Panc1 (cell line): Measurements from ENCODE around the gene HABP4. TPM values are rescaled to one million over a fixed set of nuclear protein-coding genes. Genes with fewer than 3 reads are reported as not detected.

Experiments
- ATAC-seq: fragments of 200-7000 bp; cut with Tn5 transposase; 2 replicates; pipeline ENCODE4 v1.9.1; 2020; ENCODE audit warnings: mild to moderate bottlenecking, moderate library complexity
- BruUV-seq: library from RNA; stranded (reverse); fragments of 400-500 nt; replicated peaks from 2 replicates; lab custom pipeline; 2021; lab: Mats Ljungman, UMichigan
- CTCF ChIA-PET: fragments of 300-600 bp; sonication (Branson Sonifier 250); formaldehyde crosslinking; loops from one replicate; lab custom pipeline; 2022; ENCODE audit warnings: antibody characterized with exemption; lab: Charles Lee
- POLR2A ChIA-PET: fragments of 300-600 bp; sonication (Branson Sonifier 250); formaldehyde crosslinking; loops from one replicate; lab custom pipeline; 2022; ENCODE audit warnings: antibody characterized with exemption; lab: Charles Lee
- DNase-seq: peaks from one replicate; pipeline ENCODE4 v3.0.0-alpha.2; 2010; ENCODE audit warnings: low read depth, low spot score
- H3K27ac ChIP-seq: 2 replicates; pipeline ENCODE4 v1.5.1; 2011; ENCODE audit warnings: mild to moderate bottlenecking, low read length, inconsistent platforms
- H3K27me3 ChIP-seq: fragments of 200-500 bp; sonication (Bioruptor generic); 2 replicates; pipeline ENCODE4 v1.6.0; 2014; ENCODE audit warnings: low read length, inconsistent platforms; ENCODE audit not compliant: control insufficient read depth, insufficient read depth
- H3K36me3 ChIP-seq: fragments of 200-500 bp; sonication (Bioruptor generic); 2 replicates; pipeline ENCODE4 v1.5.1; 2014; ENCODE audit warnings: inconsistent platforms, mild to moderate bottlenecking, low read length, moderate library complexity; ENCODE audit not compliant: control insufficient read depth, insufficient read depth
- H3K4me1 ChIP-seq: 2 replicates; pipeline ENCODE4 v1.5.1; 2011; ENCODE audit warnings: inconsistent platforms, mild to moderate bottlenecking, low read length, moderate library complexity; ENCODE audit not compliant: control insufficient read depth, insufficient read depth
- H3K4me3 ChIP-seq, 2 experiments: 2 replicates each; pipeline ENCODE4 v1.5.1; 2011 to 2012; ENCODE audit warnings: low read depth in 2 of 2, low read length in 2 of 2, mild to moderate bottlenecking in 2 of 2, inconsistent platforms in 1 of 2, moderate library complexity in 1 of 2
- H3K9me3 ChIP-seq: fragments of 200-500 bp; sonication (Bioruptor generic); 2 replicates; pipeline ENCODE4 v1.5.1; 2014; ENCODE audit warnings: low read depth, mild to moderate bottlenecking, inconsistent platforms, low read length, moderate library complexity; ENCODE audit not compliant: control insufficient read depth, insufficient read depth
- CTCF ChIP-seq: fragments of 450-650 bp; IDR thresholded peaks from 2 replicates; pipeline ENCODE4 v1.5.1; 2017; ENCODE audit warnings: mild to moderate bottlenecking
- POLR2AphosphoS5 ChIP-seq: IDR thresholded peaks from 2 replicates; pipeline ENCODE4 v1.6.1; 2012; ENCODE audit warnings: mild to moderate bottlenecking, low read depth, low read length, moderate library complexity
- REST ChIP-seq, 2 experiments: IDR thresholded peaks; 2 replicates each; pipeline ENCODE4 v1.6.1; 2011 to 2012; ENCODE audit warnings: low read depth in 2 of 2, control low read depth in 1 of 2, low read length in 1 of 2, mild to moderate bottlenecking in 1 of 2, moderate library complexity in 1 of 2; ENCODE audit not compliant: insufficient read depth in 1 of 2
- SIN3A ChIP-seq: IDR thresholded peaks from 2 replicates; pipeline ENCODE4 v1.6.1; 2012; ENCODE audit warnings: low read depth, mild to moderate bottlenecking, low read length, moderate library complexity, borderline replicate concordance; ENCODE audit not compliant: insufficient read depth
- TCF7L2 ChIP-seq: IDR thresholded peaks from 2 replicates; pipeline ENCODE4 v1.6.1; 2011; ENCODE audit warnings: mild to moderate bottlenecking, low read depth, low read length, inconsistent platforms
- in situ Hi-C: cut with HindIII; loops from 2 replicates; pipeline ENCODE4 v1.10.0; 2016; ENCODE audit warnings: low sequenced_read_pairs, low pct_unique_long_range_greater_than_20kb
- intact Hi-C: fragments of 100-400 bp; cut with micrococcal nuclease; formaldehyde crosslinking; loops from one replicate; pipeline ENCODE4 v1.10.0; 2022; ENCODE audit not compliant: unreplicated experiment
- total RNA-seq: library from RNA; stranded (reverse); gene quantifications from one replicate; pipeline ENCODE4 v1.2.1, GENCODE V29; 2021; ENCODE audit not compliant: unreplicated experiment

Gene HABP4
- total RNA-seq, 1 experiment from 2014 or later = 32.3 TPM

GRCh38 chr9:96524764-96525163 is 74.8 kb downstream of the HABP4 start:
- POLR2A ChIA-PET = no interaction called here
- intact Hi-C loops (no loop called here), in situ Hi-C loops (no loop called here)
- CTCF ChIA-PET = no interaction called here
- no peaks in the 10 kb centered on the region for H3K36me3 ChIP-seq
- ATAC-seq (no peak), DNase-seq (no peak)
- no peak overlapping the region for H3K4me3 ChIP-seq
- TF ChIP-seq TCF7L2 (no peak), REST (IDR thresholded peaks at IDR 0.05; ENCODE audit: insufficient read depth in 1 of 2, low read depth in 2 of 2, low read length in 1 of 2) (no peak), SIN3A (no peak), CTCF (no peak), POLR2AphosphoS5 (no peak)
- no peaks in the 10 kb centered on the region for H3K4me1 ChIP-seq
- no TSS peak for BruUV-seq
- no peaks in the 10 kb centered on the region for H3K27me3 ChIP-seq
- H3K9me3 ChIP-seq = no peaks in the 10 kb centered on the region
- H3K27ac ChIP-seq = no peak overlapping the region

- CTCF ChIA-PET = no interaction called here
- no peak for ATAC-seq
- intact Hi-C loops = no loop called here
- no TSS peak for BruUV-seq
- H3K36me3 ChIP-seq = no peaks in the 10 kb centered on the region; the same call in 1 of the 2 replicates
- H3K27me3 ChIP-seq = no peaks in the 10 kb centered on the region
- DNase-seq = no peak
- H3K27ac ChIP-seq = no peak overlapping the region
- TF ChIP-seq TCF7L2 = no peak
- TF ChIP-seq CTCF = no peak
- TF ChIP-seq REST (IDR thresholded peaks at IDR 0.05; ENCODE audit: insufficient read depth in 1 of 2, low read depth in 2 of 2, low read length in 1 of 2) = no peak
- in situ Hi-C loops = no loop called here
- H3K4me3 ChIP-seq = no peak overlapping the region
- POLR2A ChIA-PET = no interaction called here
- no peaks in the 10 kb centered on the region for H3K9me3 ChIP-seq
- H3K4me1 ChIP-seq = no peaks in the 10 kb centered on the region
These were observed 82.2 kb downstream of the HABP4 start for GRCh38 chr9:96532173-96532572.
